IMR-90 (cell line): ENCODE measurements around the gene CCT7. TPM values are rescaled to one million over a fixed set of nuclear protein-coding genes. Genes with fewer than 3 reads are reported as not detected.

Experiments
- ATAC-seq: fragments of 200-7000 bp; cut with Tn5 transposase; 2 replicates; pipeline ENCODE4 v1.9.1; 2020; ENCODE audit warnings: low read depth, mild to moderate bottlenecking, moderate library complexity
- BruUV-seq: library from RNA; stranded (reverse); fragments of 400-500 nt; replicated peaks from 2 replicates; lab custom pipeline; 2021; lab: Mats Ljungman, UMichigan
- CTCF ChIA-PET: fragments of 300-600 bp; formaldehyde crosslinking; extraction: SDS; loops from one replicate; lab custom pipeline; 2021; ENCODE audit warnings: antibody characterized with exemption; lab: Yijun Ruan, JAX
- POLR2A ChIA-PET: fragments of 300-600 bp; sonication (Branson Sonifier 250); formaldehyde crosslinking; loops from one replicate; lab custom pipeline; 2022; ENCODE audit warnings: antibody characterized with exemption; ENCODE audit not compliant: unreplicated experiment; lab: Charles Lee
- DNase-seq: peaks from one replicate; pipeline ENCODE4 v3.0.0; 2013
- H2AFZ ChIP-seq: replicated peaks from 2 replicates; pipeline ENCODE3; 2013; ENCODE audit warnings: low read length, mild to moderate bottlenecking; ENCODE audit not compliant: poor library complexity
- H2AK5ac ChIP-seq: 2 replicates; pipeline ENCODE4 v1.6.1; 2013; ENCODE audit warnings: low read depth, low read length, inconsistent platforms
- H2AK9ac ChIP-seq: replicated peaks from 2 replicates; pipeline ENCODE3; 2013; ENCODE audit warnings: mild to moderate bottlenecking, low read depth, low read length, moderate library complexity; ENCODE audit not compliant: poor library complexity
- H2BK120ac ChIP-seq: 2 replicates; pipeline ENCODE4 v1.6.1; 2013; ENCODE audit warnings: low read depth, low read length, inconsistent platforms
- H2BK15ac ChIP-seq: 3 replicates; pipeline ENCODE4 v1.6.1; 2013; ENCODE audit warnings: low read depth, low read length, inconsistent platforms
- H2BK20ac ChIP-seq: 2 replicates; pipeline ENCODE4 v1.6.1; 2013; ENCODE audit warnings: low read depth, mild to moderate bottlenecking, inconsistent platforms, low read length, moderate library complexity
- H2BK5ac ChIP-seq: 2 replicates; pipeline ENCODE4 v1.6.1; 2013; ENCODE audit warnings: mild to moderate bottlenecking, low read depth, low read length, inconsistent platforms; ENCODE audit not compliant: poor library complexity, severe bottlenecking
- H3K14ac ChIP-seq: replicated peaks from 2 replicates; pipeline ENCODE4 v1.6.1; 2013; ENCODE audit warnings: low read depth, low read length, inconsistent platforms
- H3K18ac ChIP-seq: 2 replicates; pipeline ENCODE4 v1.6.1; 2013; ENCODE audit warnings: low read depth, low read length, control low read depth
- H3K23ac ChIP-seq: 2 replicates; pipeline ENCODE4 v1.6.1; 2013; ENCODE audit warnings: low read depth, low read length, inconsistent platforms
- H3K27ac ChIP-seq: 2 replicates; pipeline ENCODE4 v1.5.1; 2013; ENCODE audit warnings: mild to moderate bottlenecking, control low read depth, low read length; ENCODE audit not compliant: insufficient read depth
- H3K27me3 ChIP-seq: 2 replicates; pipeline ENCODE4 v1.6.1; 2013; ENCODE audit warnings: low read length; ENCODE audit not compliant: control insufficient read depth, insufficient read depth
- H3K36me3 ChIP-seq: 2 replicates; pipeline ENCODE4 v1.6.1; 2013; ENCODE audit warnings: low read length, mixed read lengths; ENCODE audit not compliant: control insufficient read depth, insufficient read depth
- H3K4ac ChIP-seq: 2 replicates; pipeline ENCODE4 v1.6.1; 2013; ENCODE audit warnings: low read depth, low read length, inconsistent platforms
- H3K4me1 ChIP-seq: 2 replicates; pipeline ENCODE4 v1.6.1; 2013; ENCODE audit warnings: low read length, mixed read lengths; ENCODE audit not compliant: control insufficient read depth, insufficient read depth
- H3K4me2 ChIP-seq: 2 replicates; pipeline ENCODE4 v1.6.1; 2013; ENCODE audit warnings: low read depth, mild to moderate bottlenecking, control low read depth, low read length, moderate library complexity
- H3K4me3 ChIP-seq: 2 replicates; pipeline ENCODE4 v1.5.1; 2013; ENCODE audit warnings: low read depth, mild to moderate bottlenecking, control low read depth, low read length, moderate library complexity; ENCODE audit not compliant: insufficient read depth
- H3K56ac ChIP-seq: 2 replicates; pipeline ENCODE4 v1.6.1; 2013; ENCODE audit warnings: low read length, inconsistent platforms; ENCODE audit not compliant: insufficient read depth; ENCODE audit errors: extremely low read depth
- H3K79me1 ChIP-seq, 2 experiments: 2 replicates each; pipeline ENCODE4 v1.6.1; 2013; ENCODE audit warnings: low read length in 2 of 2, inconsistent platforms in 1 of 2, low read depth in 1 of 2
- H3K9ac ChIP-seq: 2 replicates; pipeline ENCODE4 v1.6.1; 2013; ENCODE audit warnings: low read depth, low read length, control low read depth
- H3K9me1 ChIP-seq: 2 replicates; pipeline ENCODE4 v1.6.1; 2013; ENCODE audit warnings: low read length, inconsistent platforms; ENCODE audit not compliant: insufficient read depth
- H3K9me3 ChIP-seq: 2 replicates; pipeline ENCODE4 v1.6.1; 2013; ENCODE audit warnings: low read length; ENCODE audit not compliant: control insufficient read depth, insufficient read depth
- H4K20me1 ChIP-seq: 2 replicates; pipeline ENCODE4 v1.6.1; 2013; ENCODE audit warnings: low read length, inconsistent platforms; ENCODE audit not compliant: insufficient read depth
- H4K5ac ChIP-seq: 2 replicates; pipeline ENCODE4 v1.6.1; 2013; ENCODE audit warnings: mild to moderate bottlenecking, low read depth, low read length, control low read depth
- H4K8ac ChIP-seq, 2 experiments: 2 replicates each; pipeline ENCODE4 v1.6.1; 2013; ENCODE audit warnings: low read depth in 2 of 2, low read length in 2 of 2, control low read depth in 1 of 2, inconsistent platforms in 1 of 2
- H4K91ac ChIP-seq: 2 replicates; pipeline ENCODE4 v1.6.1; 2013; ENCODE audit warnings: low read depth, low read length, inconsistent platforms; ENCODE audit not compliant: insufficient read depth
- BHLHE40 ChIP-seq: fragments of 150-350 bp; IDR thresholded peaks from 2 replicates; pipeline ENCODE4 v1.6.1; 2016; ENCODE audit warnings: mild to moderate bottlenecking, low read depth, low read length
- CEBPB ChIP-seq: IDR thresholded peaks from 2 replicates; pipeline ENCODE4 v1.6.1; 2012; ENCODE audit warnings: low read depth, low read length, improper control_type of control experiment
- CHD1 ChIP-seq: IDR thresholded peaks from 2 replicates; pipeline ENCODE4 v1.6.1; 2012; ENCODE audit warnings: low read depth, low read length, improper control_type of control experiment
- CTCF ChIP-seq: conservative IDR thresholded peaks from 2 replicates; pipeline ENCODE4 v1.5.1; 2012; ENCODE audit warnings: mild to moderate bottlenecking, low read depth, low read length, improper control_type of control experiment
- ELK1 ChIP-seq: fragments of 150-350 bp; IDR thresholded peaks from 2 replicates; pipeline ENCODE4 v1.6.1; 2016; ENCODE audit warnings: low read depth, mild to moderate bottlenecking, low read length, moderate library complexity, borderline replicate concordance
- FOS ChIP-seq: fragments of 150-350 bp; IDR thresholded peaks from 2 replicates; pipeline ENCODE4 v1.6.1; 2016; ENCODE audit warnings: low read depth, low read length
- MAFK ChIP-seq: IDR thresholded peaks from 2 replicates; pipeline ENCODE4 v1.6.1; 2012; ENCODE audit warnings: low read depth, low read length, improper control_type of control experiment
- MAZ ChIP-seq: IDR thresholded peaks from 2 replicates; pipeline ENCODE4 v1.6.1; 2012; ENCODE audit warnings: low read depth, mild to moderate bottlenecking, low read length, improper control_type of control experiment, moderate library complexity, borderline replicate concordance
- MXI1 ChIP-seq: IDR thresholded peaks from 2 replicates; pipeline ENCODE4 v1.6.1; 2012; ENCODE audit warnings: low read depth, mild to moderate bottlenecking, low read length, moderate library complexity, borderline replicate concordance
- NFE2L2 ChIP-seq: fragments of 150-350 bp; IDR thresholded peaks from 2 replicates; pipeline ENCODE4 v1.6.1; 2016; ENCODE audit warnings: low read depth, mild to moderate bottlenecking, low read length
- POLR2A ChIP-seq: IDR thresholded peaks from 2 replicates; pipeline ENCODE4 v1.6.1; 2012; ENCODE audit warnings: mild to moderate bottlenecking, low read depth, low read length
- RAD21 ChIP-seq: IDR thresholded peaks from 2 replicates; pipeline ENCODE4 v1.6.1; 2012; ENCODE audit warnings: low read length, improper control_type of control experiment
- RCOR1 ChIP-seq: IDR thresholded peaks from 2 replicates; pipeline ENCODE4 v1.6.1; 2012; ENCODE audit warnings: mild to moderate bottlenecking, low read length, improper control_type of control experiment; ENCODE audit not compliant: insufficient replicate concordance
- RFX5 ChIP-seq: IDR thresholded peaks from 2 replicates; pipeline ENCODE4 v1.8.0; 2012; ENCODE audit warnings: low read depth, mild to moderate bottlenecking, low read length, moderate library complexity
- SMC3 ChIP-seq: fragments of 150-350 bp; IDR thresholded peaks from 2 replicates; pipeline ENCODE4 v1.6.1; 2016; ENCODE audit warnings: low read depth, mild to moderate bottlenecking, antibody characterized with exemption, low read length, moderate library complexity
- USF2 ChIP-seq: fragments of 150-350 bp; IDR thresholded peaks from 2 replicates; pipeline ENCODE4 v1.6.1; 2017; ENCODE audit warnings: mild to moderate bottlenecking, antibody characterized with exemption, low read length, low read depth
- WGBS, 2 experiments: methylation state at CpG; one replicate each; pipeline versions ENCODE4 v1.1.5 to v1.1.7; 2013; ENCODE audit warnings: missing lambda C conversion rate in 2 of 2; ENCODE audit not compliant: insufficient read length in 1 of 2; ENCODE audit errors: extremely low coverage in 2 of 2; 5-methylcytosine and 5-hydroxymethylcytosine counted together
- dilution Hi-C: fragments of 300-500 bp; cut with HindIII; formaldehyde crosslinking; loops from one replicate; pipeline ENCODE4 v1.14.3; 2018; ENCODE audit warnings: low sequenced_read_pairs; ENCODE audit not compliant: unreplicated experiment
- in situ Hi-C: fragments of 300-500 bp; cut with MboI; formaldehyde crosslinking; loops from 3 replicates; pipeline ENCODE4 v1.14.3; 2019; ENCODE audit warnings: low sequenced_read_pairs, inconsistent platforms, mixed read lengths
- intact Hi-C: fragments of 100-400 bp; cut with micrococcal nuclease; formaldehyde crosslinking; loops from 2 replicates; pipeline ENCODE4 v1.10.0; 2022
- polyA plus RNA-seq, 3 experiments: library from polyadenylated mRNA; depleted of rRNA; stranded (reverse); fragments of >200 nt; gene quantifications; 2 replicates each; pipeline ENCODE4 v1.2.3, GENCODE V29; 2012; ENCODE audit warnings: low replicate concordance in 1 of 3
- total RNA-seq: library from RNA; depleted of rRNA; stranded (reverse); fragments of >200 nt; gene quantifications from 2 replicates; pipeline ENCODE4 v1.2.3, GENCODE V29; 2012

The CCT7 gene
- total and polyA plus RNA-seq, 2 of the 4 experiments (the other 2 are of a cell fraction) = 321 to 575 TPM

- in situ Hi-C loops (no loop called here), intact Hi-C loops (no loop called here), dilution Hi-C loops (no loop called here)
- no peak overlapping the region for H2AK5ac ChIP-seq
- ATAC-seq (no peak), DNase-seq (no peak)
- no peak overlapping the region for H4K5ac ChIP-seq
- peak overlapping the region; percentile 17 for H3K4me2 ChIP-seq
- no peaks in the 10 kb centered on the region; the same call in 1 of the 2 replicates for H4K20me1 ChIP-seq
- no peaks in the 10 kb centered on the region for H3K9me3 ChIP-seq
- no peak overlapping the region for H2BK120ac ChIP-seq
- H3K56ac ChIP-seq = no peak overlapping the region
- H3K18ac ChIP-seq = no peak overlapping the region
- ChIA-PET CTCF (interaction anchor here (0.7 to 1.1 kb wide), 2 partner anchors 19 to 25 kb away, joined by 3 to 5 read pairs; no protein-coding TSS in a partner anchor), POLR2A (no interaction called here)
- no peak overlapping the region; the same call in 1 of the 2 replicates for H3K23ac ChIP-seq
- no peaks in the 10 kb centered on the region; the same call in 1 of the 2 replicates for H3K36me3 ChIP-seq
- H3K14ac ChIP-seq = 0 out of 2 replicates have a peak overlapping the region, but pooled peaks have one; percentile 54
- peak overlapping the region; percentile 5; the same call in 1 of the 2 replicates for H3K4ac ChIP-seq
- no peak overlapping the region for H2BK20ac ChIP-seq
- H4K91ac ChIP-seq = peak overlapping the region; percentile 10; the same call in 1 of the 2 replicates
- H3K27me3 ChIP-seq = no peaks in the 10 kb centered on the region; the same call in 1 of the 2 replicates
- 60% methylated on average over 1 of the region's 4 CpGs; no CpG with 5 or more reads in 1 of the 2 experiments for WGBS, 2 experiments
- no TSS peak for BruUV-seq
- no peak overlapping the region for H2BK15ac ChIP-seq
- H3K4me3 ChIP-seq = no peak overlapping the region
- H3K9ac ChIP-seq = no peak overlapping the region; the same call in 1 of the 2 replicates
- H3K27ac ChIP-seq = no peak overlapping the region
- peaks cover 24 to 48% of the 10 kb centered on the region in 2 experiments; a peak in 3 of 4 replicates for H3K79me1 ChIP-seq
- H3K4me1 ChIP-seq = peaks cover 8% of the 10 kb centered on the region
- H2AK9ac ChIP-seq = no peak overlapping the region
- H4K8ac ChIP-seq = peak overlapping the region; percentile 25 to 31; a peak in 1 of 4 replicates
- H2AFZ ChIP-seq = no peak overlapping the region
- H3K9me1 ChIP-seq = peaks cover 20% of the 10 kb centered on the region
- TF ChIP-seq POLR2A (no peak), NFE2L2 (no peak), RAD21 (no peak), RFX5 (no peak), SMC3 (no peak), CHD1 (no peak), ELK1 (no peak), MXI1 (no peak), CEBPB (no peak), MAZ (no peak), RCOR1 (no peak), USF2 (no peak), MAFK (no peak), CTCF (no peak), FOS (no peak), BHLHE40 (no peak)
- no peak overlapping the region for H2BK5ac ChIP-seq
Observed at GRCh38 chr2:73215254-73215653, 18.9 kb upstream of the CCT7 start.
